Esophagus muscularis mucosa (tissue), 4 donors: ENCODE results near the gene TBPL1. TPM values are rescaled to one million over a fixed set of nuclear protein-coding genes. Genes with fewer than 3 reads are reported as not detected.
A peak's percentile ranks its signal among the peaks of the same experiment; 100 is the strongest.
"Not testable (repeated sequence)": the region's sequence is repeated elsewhere in the genome, so short reads cannot be mapped to it uniquely, and the experiment has no call there.

Experiments
- DNase-seq: peaks from one replicate; pipeline ENCODE4 v3.0.0-alpha.2; 2017; ENCODE audit errors: extremely low spot score
- H3K27ac ChIP-seq, 4 donors: fragments of 200-600 bp; sonication (generic); replicated peaks in 1 of 4; 1 replicate in 3 of 4; 2 replicates in 1 of 4; pipeline ENCODE4 v1.5.1; 2016 to 2019; ENCODE audit warnings: mild to moderate bottlenecking in 1 of 4
- H3K27me3 ChIP-seq, 4 donors: fragments of 200-600 bp; sonication (generic); one replicate each; pipeline versions ENCODE4 v1.5.1 to v1.6.0; 2016 to 2019
- H3K36me3 ChIP-seq, 4 donors: fragments of 200-600 bp; sonication (generic); one replicate each; pipeline ENCODE4 v1.5.1; 2016 to 2019
- H3K4me1 ChIP-seq, 4 donors: fragments of 200-600 bp; sonication (generic); one replicate each; pipeline ENCODE4 v1.5.1; 2016 to 2019
- H3K4me3 ChIP-seq, 4 donors: fragments of 200-600 bp; sonication (generic); 1 replicate in 2 of 4; 2 replicates in 2 of 4; pipeline ENCODE4 v1.5.1; 2016 to 2019; ENCODE audit warnings: mild to moderate bottlenecking in 4 of 4, moderate library complexity in 1 of 4
- H3K9me3 ChIP-seq, 4 donors: fragments of 200-600 bp; sonication (generic); 1 replicate in 3 of 4; 2 replicates in 1 of 4; pipeline ENCODE4 v1.5.1; 2016 to 2019
- CTCF ChIP-seq, 3 experiments: fragments of 200-600 bp in 2 of 3; fragments of 450-650 bp in 1 of 3; sonication (generic) in 2 of 3; IDR thresholded peaks; one replicate each; pipeline ENCODE4 v1.5.1; 2017 to 2019; ENCODE audit warnings: antibody characterized with exemption in 3 of 3, mild to moderate bottlenecking in 2 of 3, moderate library complexity in 1 of 3
- EP300 ChIP-seq: sonication (generic); formaldehyde crosslinking; IDR thresholded peaks from one replicate; pipeline ENCODE4 v1.6.1; 2017; ENCODE audit warnings: antibody characterized with exemption
- POLR2A ChIP-seq: fragments of 450-650 bp; IDR thresholded peaks from one replicate; pipeline ENCODE4 v1.6.1; 2017; ENCODE audit warnings: antibody characterized with exemption, moderate library complexity, mild to moderate bottlenecking, low read depth
- POLR2AphosphoS5 ChIP-seq, 2 donors: sonication (generic); formaldehyde crosslinking; IDR thresholded peaks; one replicate each; pipeline ENCODE4 v1.6.1; 2017; ENCODE audit warnings: antibody characterized with exemption in 2 of 2
- WGBS: methylation state at CpG from one replicate; pipeline ENCODE4 v1.1.5; 2018; 5-methylcytosine and 5-hydroxymethylcytosine counted together
- intact Hi-C: fragments of 100-400 bp; cut with DNase I; formaldehyde crosslinking; loops from one replicate; pipeline ENCODE4 v1.15.1; 2023
- total RNA-seq, 4 donors: library from RNA; depleted of rRNA; stranded (reverse); fragments of >200 nt; gene quantifications; one replicate each; pipeline versions ENCODE4 v1.1.0 to v1.2.1, GENCODE V29; 2016

The TBPL1 gene
- total RNA-seq, 4 donors from 2014 or later: 8.8 to 23.4 (median 17.8) TPM

GRCh38 chr6:133923938-133924593 lies 29.0 kb upstream of the TBPL1 start:
- Histone ChIP-seq H3K36me3 (no peaks in the 10 kb centered on the region), H3K9me3 (no peaks in the 10 kb centered on the region), H3K27ac (no peak overlapping the region), H3K27me3 (no peaks in the 10 kb centered on the region), H3K4me3 (no peak overlapping the region), H3K4me1 (peaks cover 0 to 4% (median 1%) of the 10 kb centered on the region in 4 donors)
- no peak for DNase-seq
- intact Hi-C loops: loop anchor here (1.0 kb wide), 1 partner anchor 173 kb away; no protein-coding TSS in a partner anchor
- TF ChIP-seq POLR2AphosphoS5 (IDR thresholded peaks at IDR 0.05): no peak
- no peak for TF ChIP-seq POLR2A
- no peak for TF ChIP-seq EP300
- TF ChIP-seq CTCF (IDR thresholded peaks at IDR 0.05): peak; percentile 89
- WGBS: 31% methylated on average over 6 of the region's 6 CpGs

GRCh38 chr6:133931221-133931620 lies 21.8 kb upstream of the TBPL1 start:
- intact Hi-C loops: loop anchor here (5.0 kb wide), 1 partner anchor 36 kb away; no protein-coding TSS in a partner anchor
- H3K36me3 ChIP-seq, DNase-seq, H3K4me3 ChIP-seq, H3K4me1 ChIP-seq, H3K27ac ChIP-seq, H3K27me3 ChIP-seq, H3K9me3 ChIP-seq: not testable (repeated sequence)
- WGBS: 60% methylated on average over 1 of the region's 6 CpGs

GRCh38 chr6:133936352-133936751 lies 16.7 kb upstream of the TBPL1 start:
- WGBS: 88% methylated on average over 3 of the region's 3 CpGs
- intact Hi-C loops, DNase-seq, H3K4me3 ChIP-seq, H3K27me3 ChIP-seq, H3K4me1 ChIP-seq, H3K27ac ChIP-seq, H3K9me3 ChIP-seq, H3K36me3 ChIP-seq: not testable (repeated sequence)

- no peaks in the 10 kb centered on the region for H3K36me3 ChIP-seq
- DNase-seq: no peak
- TF ChIP-seq CTCF (IDR thresholded peaks at IDR 0.05) (no peak), POLR2AphosphoS5 (IDR thresholded peaks at IDR 0.05) (no peak), EP300 (no peak), POLR2A (no peak)
- H3K27me3 ChIP-seq: no peaks in the 10 kb centered on the region
- intact Hi-C loops: no loop called here
- no peaks in the 10 kb centered on the region for H3K4me1 ChIP-seq
- no peak overlapping the region for H3K27ac ChIP-seq
- H3K9me3 ChIP-seq: peaks cover 0 to 7% (median 5%) of the 10 kb centered on the region in 4 donors
- no peak overlapping the region for H3K4me3 ChIP-seq
Observed at GRCh38 chr6:133937909-133938308, 15.1 kb upstream of the TBPL1 start.

GRCh38 chr6:133938533-133938932 lies 14.5 kb upstream of the TBPL1 start:
- intact Hi-C loops: no loop called here
- Histone ChIP-seq H3K27me3 (no peaks in the 10 kb centered on the region), H3K9me3 (peaks cover 0 to 5% (median 2%) of the 10 kb centered on the region in 4 donors), H3K27ac (no peak overlapping the region), H3K36me3 (no peaks in the 10 kb centered on the region), H3K4me3 (no peak overlapping the region), H3K4me1 (no peaks in the 10 kb centered on the region)
- WGBS: 94% methylated on average over 1 of the region's 1 CpG
- TF ChIP-seq EP300 (no peak), POLR2A (no peak), POLR2AphosphoS5 (IDR thresholded peaks at IDR 0.05) (no peak), CTCF (IDR thresholded peaks at IDR 0.05) (no peak)
- DNase-seq: no peak
